ENCODE measurements around the gene ATOX1.

ATOX1 gene

GRCh38 chr5:151772846-151773561 lies 14.6 kb upstream of the ATOX1 start:
- H3K9me3 ChIP-seq = no peaks in the 10 kb centered on the region

GRCh38 chr5:151772029-151772845 lies 13.8 kb upstream of the ATOX1 start:
- peaks cover 41 to 43% of the 10 kb centered on the region in 2 experiments for H3K4me1 ChIP-seq (ENCODE audit: control insufficient read depth in 1 of 2, insufficient read depth in 1 of 2, low read depth in 1 of 2, low read length in 1 of 2)
- H3K9me3 ChIP-seq = no peaks in the 10 kb centered on the region
- peak overlapping the region; percentile 96 for H3K27ac ChIP-seq
- TF ChIP-seq CTCF (IDR thresholded peaks at IDR 0.05) = no peak
- H3K36me3 ChIP-seq = no peaks in the 10 kb centered on the region
- no peaks in the 10 kb centered on the region for H3K27me3 ChIP-seq
- H3K4me3 ChIP-seq (ENCODE audit: low read depth in 1 of 2, low read length in 1 of 2) = peak overlapping the region; percentile 83 to 91

More at GRCh38 chr5:151772846-151773561, 14.6 kb upstream of the ATOX1 start:
- H3K4me1 ChIP-seq (ENCODE audit: control insufficient read depth in 1 of 2, insufficient read depth in 1 of 2, low read depth in 1 of 2, low read length in 1 of 2) = peaks cover 41 to 43% of the 10 kb centered on the region in 2 experiments
- no peak for TF ChIP-seq CTCF (IDR thresholded peaks at IDR 0.05)
- no peaks in the 10 kb centered on the region for H3K27me3 ChIP-seq
- peak overlapping the region; percentile 83 to 91 for H3K4me3 ChIP-seq (ENCODE audit: low read depth in 1 of 2, low read length in 1 of 2)
- no peaks in the 10 kb centered on the region for H3K36me3 ChIP-seq
- H3K27ac ChIP-seq = peak overlapping the region; percentile 96

- H3K27me3 ChIP-seq = no peaks in the 10 kb centered on the region
- peak; percentile 33 for TF ChIP-seq CTCF (IDR thresholded peaks at IDR 0.05)
- H3K27ac ChIP-seq = peak within 1 kb of the TSS; percentile 96
- H3K4me1 ChIP-seq (ENCODE audit: control insufficient read depth in 1 of 2, insufficient read depth in 1 of 2, low read depth in 1 of 2, low read length in 1 of 2) = peaks cover 41 to 43% of the 10 kb centered on the region in 2 experiments
- H3K9me3 ChIP-seq = no peaks in the 10 kb centered on the region
- peak within 1 kb of the TSS; percentile 83 to 91 for H3K4me3 ChIP-seq (ENCODE audit: low read depth in 1 of 2, low read length in 1 of 2)
- H3K36me3 ChIP-seq = no peaks in the 10 kb centered on the region
Observed at GRCh38 chr5:151771259-151772028, 13.0 kb upstream of the ATOX1 start, which contains the start of gene G3BP1. G3BP1 (plus strand) TSS chr5:151771954; CDS start chr5:151786621, 14,667 bp downstream.

- no peak for TF ChIP-seq CTCF (IDR thresholded peaks at IDR 0.05)
Observed at GRCh38 chr5:151770383-151771258, 12.2 kb upstream of the ATOX1 start.

More at GRCh38 chr5:151770383-151771258, 12.2 kb upstream of the ATOX1 start:
- Histone ChIP-seq H3K27ac (peak overlapping the region; percentile 96), H3K9me3 (no peaks in the 10 kb centered on the region), H3K4me3 (ENCODE audit: low read depth in 1 of 2, low read length in 1 of 2) (peak overlapping the region; percentile 83 to 91), H3K27me3 (no peaks in the 10 kb centered on the region), H3K36me3 (no peaks in the 10 kb centered on the region), H3K4me1 (ENCODE audit: control insufficient read depth in 1 of 2, insufficient read depth in 1 of 2, low read depth in 1 of 2, low read length in 1 of 2) (peaks cover 41 to 43% of the 10 kb centered on the region in 2 experiments)
